K562 (cell line): ENCODE results near the gene ADRA2B. TPM values are rescaled to one million over a fixed set of nuclear protein-coding genes. Genes with fewer than 3 reads are reported as not detected.

ENCODE experiments used
- ATAC-seq: fragments of 200-7000 bp; cut with Tn5 transposase; 3 replicates; pipeline ENCODE4 v1.9.1; 2020; ENCODE audit warnings: moderate library complexity
- BruUV-seq: library from RNA; stranded (reverse); fragments of 400-500 nt; replicated peaks from 2 replicates; lab custom pipeline; 2021; lab: Mats Ljungman, UMichigan
- CTCF ChIA-PET: fragments of 300-600 bp; formaldehyde crosslinking; extraction: SDS; loops from one replicate; lab custom pipeline; 2021; ENCODE audit warnings: low intra/inter-chr PET ratio; lab: Yijun Ruan, JAX
- POLR2A ChIA-PET: fragments of 300-600, 350-650 bp; sonication (Branson Sonifier 250); formaldehyde crosslinking; extraction: SDS; loops from one replicate; lab custom pipeline; 2021; ENCODE audit warnings: antibody characterized with exemption, inconsistent platforms; lab: Yijun Ruan, JAX
- DNase-seq, 4 experiments: peaks; one replicate each; pipeline versions ENCODE4 v3.0.0 to v3.0.0-alpha.2; 2011 to 2018; ENCODE audit warnings: low spot score in 3 of 4, mixed read lengths in 3 of 4; ENCODE audit errors: extremely low read depth in 1 of 4
- FAIRE-seq: peaks from 2 replicates; lab custom pipeline; 2011; peaks lifted over from hg19 to GRCh38; lab: Jason Lieb, UNC
- H2AFZ ChIP-seq: 2 replicates; pipeline ENCODE4 v1.6.0; 2011; ENCODE audit warnings: low read depth, low read length, control low read depth, inconsistent platforms
- H3K27ac ChIP-seq: fragments of 200-600 bp; 3 replicates; pipeline ENCODE4 v1.8.0; 2011; ENCODE audit warnings: low read depth, mild to moderate bottlenecking, control low read depth, inconsistent platforms, low read length, moderate library complexity, mixed read lengths; ENCODE audit errors: extremely low read depth
- H3K27me3 ChIP-seq, 2 experiments: fragments of 300-600 bp in 1 of 2; 2 replicates in 1 of 2; 3 replicates in 1 of 2; pipeline versions ENCODE4 v1.6.0 to v1.8.0; 2011; ENCODE audit warnings: inconsistent platforms in 2 of 2, low read length in 2 of 2, mild to moderate bottlenecking in 1 of 2, mixed read lengths in 1 of 2, moderate library complexity in 1 of 2; ENCODE audit not compliant: control insufficient read depth in 2 of 2, insufficient read depth in 2 of 2
- H3K36me3 ChIP-seq: fragments of 300-600 bp; 3 replicates; pipeline ENCODE4 v1.8.0; 2011; ENCODE audit warnings: mild to moderate bottlenecking, low read length, inconsistent platforms; ENCODE audit not compliant: control insufficient read depth, insufficient read depth
- H3K4me1 ChIP-seq, 2 experiments: fragments of 200-600 bp in 1 of 2; replicated peaks in 1 of 2; 2 replicates in 1 of 2; 3 replicates in 1 of 2; pipeline versions ENCODE4 v1.5.1 to v1.8.0; 2011; ENCODE audit warnings: inconsistent platforms in 2 of 2, low read length in 2 of 2, mild to moderate bottlenecking in 1 of 2, mixed read lengths in 1 of 2, moderate library complexity in 1 of 2; ENCODE audit not compliant: control insufficient read depth in 2 of 2, insufficient read depth in 2 of 2
- H3K4me2 ChIP-seq: 2 replicates; pipeline ENCODE4 v1.6.1; 2011; ENCODE audit warnings: low read length, control low read depth, inconsistent platforms, mixed read lengths; ENCODE audit not compliant: insufficient read depth
- H3K4me3 ChIP-seq: fragments of 200-600 bp; sonication (generic), shearing (Covaris generic); 2 replicates; pipeline ENCODE4 v1.5.1; 2016; ENCODE audit warnings: control low read depth, inconsistent platforms
- H3K79me2 ChIP-seq: fragments of 200-600 bp; 3 replicates; pipeline ENCODE4 v1.8.0; 2011; ENCODE audit warnings: low read length, inconsistent platforms; ENCODE audit not compliant: control insufficient read depth, insufficient read depth
- H3K9ac ChIP-seq, 2 experiments: 2 replicates each; pipeline versions ENCODE4 v1.6.0 to v1.6.1; 2011; ENCODE audit warnings: low read depth in 2 of 2, low read length in 2 of 2, control low read depth in 1 of 2, inconsistent platforms in 1 of 2, mild to moderate bottlenecking in 1 of 2, mixed read lengths in 1 of 2; ENCODE audit not compliant: insufficient read depth in 1 of 2
- H3K9me1 ChIP-seq: one replicate; pipeline ENCODE4 v1.6.0; 2011; ENCODE audit warnings: inconsistent platforms, mild to moderate bottlenecking, low read length, moderate library complexity; ENCODE audit not compliant: control insufficient read depth, insufficient read depth
- H3K9me3 ChIP-seq: replicated peaks from 2 replicates; pipeline ENCODE4 v1.5.1; 2011; ENCODE audit warnings: low read depth, low read length, inconsistent platforms; ENCODE audit not compliant: control insufficient read depth, insufficient read depth
- H4K20me1 ChIP-seq: replicated peaks from 2 replicates; pipeline ENCODE4 v1.6.1; 2011; ENCODE audit warnings: low read length, inconsistent platforms, mixed read lengths; ENCODE audit not compliant: control insufficient read depth, insufficient read depth
- PRMT5 ChIP-seq: sonication (generic); formaldehyde crosslinking; IDR thresholded peaks from 2 replicates; pipeline ENCODE4 v1.5.0; 2020; ENCODE audit warnings: missing genetic modification reagents
- PTTG1 ChIP-seq: fragments of 450-650 bp; IDR thresholded peaks from 2 replicates; pipeline ENCODE4 v1.6.1; 2016; ENCODE audit warnings: low read depth, mild to moderate bottlenecking, missing genetic modification characterization, missing compliant biosample characterization
- SMARCA4 ChIP-seq: fragments of 450-650 bp; IDR thresholded peaks from 2 replicates; pipeline ENCODE4 v1.6.1; 2016
- STAG1 ChIP-seq: sonication (generic); formaldehyde crosslinking; IDR thresholded peaks from 2 replicates; pipeline ENCODE4 v1.5.0; 2020; ENCODE audit warnings: missing genetic modification reagents, borderline replicate concordance
- YY1 ChIP-seq, 3 experiments: IDR thresholded peaks; 2 replicates each; pipeline ENCODE4 v1.6.1; 2011; ENCODE audit warnings: low read length in 2 of 3, mild to moderate bottlenecking in 2 of 3, moderate library complexity in 2 of 3, borderline replicate concordance in 1 of 3, control low read depth in 1 of 3, low read depth in 1 of 3; ENCODE audit not compliant: insufficient read depth in 3 of 3, insufficient replicate concordance in 2 of 3, control insufficient read depth in 1 of 3, insufficient read length in 1 of 3; ENCODE audit errors: extremely low read depth in 1 of 3
- ZNF561 ChIP-seq: fragments of 450-650 bp; formaldehyde crosslinking; conservative IDR thresholded peaks from 2 replicates; pipeline ENCODE4 v1.4.0; 2020; ENCODE audit warnings: mild to moderate bottlenecking, moderate library complexity
- ZNF644 ChIP-seq: fragments of 200-800 bp; sonication (Bioruptor generic); IDR thresholded peaks from 2 replicates; pipeline ENCODE4 v1.6.1; 2016; ENCODE audit warnings: low read depth, missing genetic modification characterization, missing compliant biosample characterization
- WGBS: fragments of 100-300 bp; shearing (Covaris generic); methylation state at CpG from one replicate; pipeline ENCODE4 v1.1.6; 2016; ENCODE audit warnings: low coverage, mixed read lengths; ENCODE audit not compliant: insufficient coverage; ENCODE audit errors: missing lambda C conversion rate; 5-methylcytosine and 5-hydroxymethylcytosine counted together
- in situ Hi-C: fragments of 300-500 bp; cut with MboI; formaldehyde crosslinking; loops from 4 replicates; pipeline ENCODE4 v1.15.0; 2018; ENCODE audit warnings: inconsistent platforms, mixed read lengths
- intact Hi-C: fragments of 100-400 bp; cut with micrococcal nuclease; formaldehyde crosslinking; loops from 2 replicates; pipeline ENCODE4 v1.14.2; 2022
- polyA plus RNA-seq, 8 experiments: library from polyadenylated mRNA; depleted of rRNA in 4 of 8; stranded (reverse) in 5 of 8; unstranded in 3 of 8; fragments of >200 nt; fragmentation: Nextera tagmentation in 2 of 8; fragmentation: Illumina TruSeq in 1 of 8; extraction: Ambion mirVana in 2 of 8; extraction: Trizol in 1 of 8; gene quantifications; 2 replicates each; pipeline versions ENCODE4 v1.2.1 to v1.2.3, GENCODE V29; 2011 to 2014; ENCODE audit warnings: inconsistent platforms in 1 of 8, missing spikeins in 1 of 8
- total RNA-seq, 7 experiments: library from RNA; depleted of rRNA in 6 of 7; stranded (reverse); fragments of >200 nt in 6 of 7; fragmentation: Illumina TruSeq in 2 of 7; extraction: Trizol in 2 of 7; gene quantifications; 2 replicates each; pipeline versions ENCODE4 v1.2.1 to v1.2.3, GENCODE V29; 2011 to 2021; ENCODE audit warnings: low replicate concordance in 1 of 7
- TF ChIP-seq, protein P1 (sequence below): sonication (generic); IDR thresholded peaks from 2 replicates; pipeline ENCODE4 v1.6.1; 2016
- TF ChIP-seq, protein P2 (sequence below), 2 experiments: fragments of 450-650 bp; IDR thresholded peaks; 2 replicates each; pipeline ENCODE4 v1.6.1; 2016; ENCODE audit warnings: mild to moderate bottlenecking in 2 of 2, borderline replicate concordance in 1 of 2, low read depth in 1 of 2, moderate library complexity in 1 of 2

The ADRA2B gene
- total and polyA plus RNA-seq, 9 of the 15 experiments (the other 6 are each of a cell fraction or from before 2014, with no cell fraction given): not detected

DNA sequence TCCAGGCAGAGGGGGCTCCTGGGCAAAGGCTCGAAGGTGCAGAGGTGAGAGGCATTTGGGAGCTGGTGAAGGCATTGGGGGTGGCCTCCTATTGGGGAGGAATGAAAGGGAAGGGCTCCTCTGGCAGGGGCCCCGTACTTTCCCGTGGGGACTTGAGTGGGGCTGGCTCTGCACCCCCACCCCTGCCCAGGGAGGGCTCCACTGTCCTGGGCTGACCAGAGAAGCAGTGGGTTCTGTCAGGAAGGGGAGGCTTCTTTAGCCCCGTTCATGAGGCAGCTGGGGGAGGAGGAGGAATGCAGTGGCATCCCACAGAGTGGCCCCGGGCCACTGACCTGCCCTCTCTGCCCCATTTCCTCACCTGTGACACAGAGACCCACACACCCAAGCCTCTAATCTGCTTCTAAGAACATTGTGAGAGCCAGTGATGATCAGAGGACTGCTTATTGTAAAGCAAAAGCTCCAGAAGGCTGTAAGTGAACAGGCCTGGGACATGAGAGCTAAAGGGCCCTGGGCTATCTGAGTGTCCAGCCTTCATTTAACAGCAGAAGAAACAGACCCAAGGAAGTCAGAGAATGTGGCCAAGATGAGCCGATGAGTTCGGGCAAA, 43.1 kb downstream of the ADRA2B start:
- Histone ChIP-seq H3K4me1 (no peaks in the 10 kb centered on the region), H3K4me3 (no peak overlapping the region), H3K79me2 (no peaks in the 10 kb centered on the region), H2AFZ (no peak overlapping the region), H3K4me2 (no peak overlapping the region), H3K27me3 (peaks cover 4 to 42% of the 10 kb centered on the region in 2 experiments; a peak in 3 of 5 replicates), H3K9me3 (no peaks in the 10 kb centered on the region), H3K9me1 (no peaks in the 10 kb centered on the region), H4K20me1 (no peaks in the 10 kb centered on the region), H3K9ac (no peak overlapping the region), H3K36me3 (no peaks in the 10 kb centered on the region), H3K27ac (no peak overlapping the region)
- no peak for FAIRE-seq
- ChIA-PET POLR2A (interaction anchor here (0.7 kb wide), 1 partner anchor 122 kb away, joined by 3 read pairs; no protein-coding TSS in a partner anchor), CTCF (no interaction called here)
- in situ Hi-C loops: loop anchor here (10.0 kb wide), 1 partner anchor 68 kb away; no protein-coding TSS in a partner anchor
- ATAC-seq: no peak
- DNase-seq: no peak
- intact Hi-C loops: no loop called here
- 0% methylated on average over 6 of the region's 7 CpGs for WGBS
- BruUV-seq: no TSS peak
- no peak for TF ChIP-seq STAG1
- no peak for TF ChIP-seq ZNF644 (tag)
- TF ChIP-seq PTTG1 (tag): no peak
- TF ChIP-seq, protein P1, sequence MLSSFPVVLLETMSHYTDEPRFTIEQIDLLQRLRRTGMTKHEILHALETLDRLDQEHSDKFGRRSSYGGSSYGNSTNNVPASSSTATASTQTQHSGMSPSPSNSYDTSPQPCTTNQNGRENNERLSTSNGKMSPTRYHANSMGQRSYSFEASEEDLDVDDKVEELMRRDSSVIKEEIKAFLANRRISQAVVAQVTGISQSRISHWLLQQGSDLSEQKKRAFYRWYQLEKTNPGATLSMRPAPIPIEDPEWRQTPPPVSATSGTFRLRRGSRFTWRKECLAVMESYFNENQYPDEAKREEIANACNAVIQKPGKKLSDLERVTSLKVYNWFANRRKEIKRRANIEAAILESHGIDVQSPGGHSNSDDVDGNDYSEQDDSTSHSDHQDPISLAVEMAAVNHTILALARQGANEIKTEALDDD: no peak
- TF ChIP-seq, protein P2, sequence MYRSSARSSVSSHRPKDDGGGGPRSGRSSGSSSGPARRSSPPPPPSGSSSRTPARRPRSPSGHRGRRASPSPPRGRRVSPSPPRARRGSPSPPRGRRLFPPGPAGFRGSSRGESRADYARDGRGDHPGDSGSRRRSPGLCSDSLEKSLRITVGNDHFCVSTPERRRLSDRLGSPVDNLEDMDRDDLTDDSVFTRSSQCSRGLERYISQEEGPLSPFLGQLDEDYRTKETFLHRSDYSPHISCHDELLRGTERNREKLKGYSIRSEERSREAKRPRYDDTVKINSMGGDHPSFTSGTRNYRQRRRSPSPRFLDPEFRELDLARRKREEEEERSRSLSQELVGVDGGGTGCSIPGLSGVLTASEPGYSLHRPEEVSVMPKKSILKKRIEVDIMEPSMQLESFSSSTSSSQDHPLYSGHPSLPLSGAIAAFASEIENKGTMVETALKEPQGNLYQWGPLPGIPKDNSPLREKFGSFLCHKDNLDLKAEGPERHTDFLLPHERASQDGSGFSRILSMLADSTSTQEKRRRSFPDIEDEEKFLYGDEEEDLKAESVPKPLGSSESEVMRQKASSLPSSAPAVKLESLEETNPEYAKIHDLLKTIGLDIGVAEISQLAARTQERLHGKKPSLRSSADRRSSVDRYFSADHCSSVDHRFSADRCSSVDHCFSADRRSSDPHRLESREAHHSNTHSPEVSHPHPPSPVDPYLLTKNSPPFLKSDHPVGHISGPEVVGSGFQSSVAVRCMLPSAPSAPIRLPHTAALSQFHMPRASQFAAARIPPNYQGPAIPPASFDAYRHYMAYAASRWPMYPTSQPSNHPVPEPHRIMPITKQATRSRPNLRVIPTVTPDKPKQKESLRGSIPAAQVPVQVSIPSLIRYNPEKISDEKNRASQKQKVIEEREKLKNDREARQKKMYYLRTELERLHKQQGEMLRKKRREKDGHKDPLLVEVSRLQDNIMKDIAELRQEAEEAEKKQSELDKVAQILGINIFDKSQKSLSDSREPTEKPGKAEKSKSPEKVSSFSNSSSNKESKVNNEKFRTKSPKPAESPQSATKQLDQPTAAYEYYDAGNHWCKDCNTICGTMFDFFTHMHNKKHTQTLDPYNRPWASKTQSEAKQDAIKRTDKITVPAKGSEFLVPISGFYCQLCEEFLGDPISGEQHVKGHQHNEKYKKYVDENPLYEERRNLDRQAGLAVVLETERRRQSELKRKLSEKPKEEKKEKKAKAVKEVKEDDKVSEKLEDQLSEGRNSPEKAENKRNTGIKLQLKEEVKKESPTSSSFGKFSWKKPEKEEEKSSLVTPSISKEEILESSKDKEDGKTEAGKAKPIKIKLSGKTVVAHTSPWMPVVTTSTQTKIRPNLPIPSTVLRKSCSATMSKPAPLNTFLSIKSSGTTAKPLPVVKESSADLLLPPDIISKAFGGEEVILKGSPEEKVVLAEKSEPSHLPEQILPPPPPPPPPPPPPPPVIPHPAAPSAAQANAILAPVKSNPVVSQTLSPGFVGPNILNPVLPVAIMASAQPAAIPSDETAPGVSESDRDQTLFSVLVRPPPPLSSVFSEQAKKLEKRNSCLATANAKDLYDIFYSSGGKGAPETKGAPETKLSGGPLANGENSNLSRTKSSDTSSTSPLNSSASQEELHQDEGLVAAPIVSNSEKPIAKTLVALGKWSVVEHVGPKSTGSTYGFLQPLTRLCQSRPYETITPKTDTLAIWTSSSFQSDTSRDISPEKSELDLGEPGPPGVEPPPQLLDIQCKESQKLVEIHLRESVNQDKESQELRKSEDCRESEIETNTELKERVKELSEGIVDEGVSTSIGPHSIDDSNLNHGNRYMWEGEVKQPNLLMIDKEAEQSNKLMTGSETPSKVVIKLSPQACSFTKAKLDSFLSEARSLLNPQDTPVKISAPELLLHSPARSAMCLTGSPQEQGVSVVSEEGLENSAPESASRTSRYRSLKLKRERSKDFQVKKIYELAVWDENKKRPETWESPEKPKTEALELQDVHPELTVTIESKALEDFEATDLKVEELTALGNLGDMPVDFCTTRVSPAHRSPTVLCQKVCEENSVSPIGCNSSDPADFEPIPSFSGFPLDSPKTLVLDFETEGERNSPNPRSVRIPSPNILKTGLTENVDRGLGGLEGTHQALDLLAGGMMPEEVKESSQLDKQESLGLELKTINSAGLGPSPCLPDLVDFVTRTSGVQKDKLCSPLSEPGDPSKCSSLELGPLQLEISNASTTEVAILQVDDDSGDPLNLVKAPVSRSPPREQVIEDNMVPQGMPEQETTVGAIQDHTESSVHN (IDR thresholded peaks at IDR 0.05; ENCODE audit: borderline replicate concordance in 1 of 2, low read depth in 1 of 2): no peak
- TF ChIP-seq PRMT5 (CRISPR knock-in tag): no peak
- no peak for TF ChIP-seq ZNF561 (CRISPR knock-in tag)
- TF ChIP-seq YY1 (IDR thresholded peaks at IDR 0.05; ENCODE audit: borderline replicate concordance in 1 of 3, control insufficient read depth in 1 of 3, extremely low read depth in 1 of 3, insufficient read depth in 3 of 3, insufficient read length in 1 of 3, insufficient replicate concordance in 2 of 3, low read depth in 1 of 3, low read length in 2 of 3): no peak
- no peak for TF ChIP-seq SMARCA4
